Retinal pigment epithelial cell (primary cell): ENCODE measurements around the gene OST4.

Experiments used
- DNase-seq: peaks from one replicate; pipeline ENCODE4 v3.0.0-alpha.2; 2010; ENCODE audit warnings: low read depth
- H3K4me3 ChIP-seq: 2 replicates; pipeline ENCODE4 v1.5.1; 2011; ENCODE audit warnings: mild to moderate bottlenecking, low read length, control low read depth, moderate library complexity
- TF ChIP-seq, protein P1 (sequence below): conservative IDR thresholded peaks from 2 replicates; pipeline ENCODE4 v1.5.1; 2011; ENCODE audit warnings: low read depth, low read length, control low read depth, inconsistent platforms

Gene OST4

DNA sequence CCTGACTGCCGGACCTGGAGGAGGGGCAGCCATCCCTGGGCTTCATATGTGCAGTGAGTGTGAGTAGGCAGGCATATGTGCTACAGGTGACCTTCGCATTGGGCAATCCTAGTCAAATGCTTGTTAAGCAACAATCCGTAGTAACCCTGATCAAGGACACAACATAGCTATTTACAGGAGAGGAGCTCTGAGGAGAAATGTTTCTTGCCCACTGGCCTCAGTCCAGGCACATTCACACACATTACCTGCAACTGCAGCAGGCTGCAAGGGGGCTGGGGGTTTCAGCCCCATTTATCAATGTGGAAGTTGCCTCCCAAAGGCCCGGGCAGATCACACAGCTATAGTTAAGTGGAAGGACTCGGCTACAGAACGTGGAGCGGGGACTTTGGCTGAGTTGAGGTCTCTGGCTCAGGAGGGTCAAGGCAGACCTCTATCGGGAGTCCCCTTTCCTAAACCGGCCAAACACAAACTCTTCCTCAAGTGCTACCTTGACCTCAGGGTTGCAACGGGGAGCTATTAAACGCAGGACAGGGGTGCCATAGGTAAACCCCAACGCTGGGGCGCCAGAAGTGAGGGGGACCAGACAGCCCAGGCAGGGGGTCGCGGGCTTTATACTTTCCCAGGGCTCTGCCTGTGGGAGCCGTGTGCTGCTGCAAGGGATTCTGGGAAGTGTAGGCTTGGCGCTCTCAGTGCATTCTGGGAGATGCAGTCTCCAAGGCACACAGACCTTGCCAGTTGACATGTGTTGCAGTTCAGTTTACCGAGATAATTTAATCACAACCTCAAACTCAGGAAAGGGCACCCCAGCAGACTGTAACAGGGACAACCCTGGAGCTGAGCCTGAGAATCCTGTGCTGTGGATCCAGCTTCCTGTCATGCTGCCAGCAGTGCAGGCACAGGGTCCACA lies 24.5 kb upstream of the OST4 start:
- TF ChIP-seq, protein P1, sequence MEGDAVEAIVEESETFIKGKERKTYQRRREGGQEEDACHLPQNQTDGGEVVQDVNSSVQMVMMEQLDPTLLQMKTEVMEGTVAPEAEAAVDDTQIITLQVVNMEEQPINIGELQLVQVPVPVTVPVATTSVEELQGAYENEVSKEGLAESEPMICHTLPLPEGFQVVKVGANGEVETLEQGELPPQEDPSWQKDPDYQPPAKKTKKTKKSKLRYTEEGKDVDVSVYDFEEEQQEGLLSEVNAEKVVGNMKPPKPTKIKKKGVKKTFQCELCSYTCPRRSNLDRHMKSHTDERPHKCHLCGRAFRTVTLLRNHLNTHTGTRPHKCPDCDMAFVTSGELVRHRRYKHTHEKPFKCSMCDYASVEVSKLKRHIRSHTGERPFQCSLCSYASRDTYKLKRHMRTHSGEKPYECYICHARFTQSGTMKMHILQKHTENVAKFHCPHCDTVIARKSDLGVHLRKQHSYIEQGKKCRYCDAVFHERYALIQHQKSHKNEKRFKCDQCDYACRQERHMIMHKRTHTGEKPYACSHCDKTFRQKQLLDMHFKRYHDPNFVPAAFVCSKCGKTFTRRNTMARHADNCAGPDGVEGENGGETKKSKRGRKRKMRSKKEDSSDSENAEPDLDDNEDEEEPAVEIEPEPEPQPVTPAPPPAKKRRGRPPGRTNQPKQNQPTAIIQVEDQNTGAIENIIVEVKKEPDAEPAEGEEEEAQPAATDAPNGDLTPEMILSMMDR: no peak
- DNase-seq: no peak
- peak overlapping the region; percentile 52 for H3K4me3 ChIP-seq

DNA sequence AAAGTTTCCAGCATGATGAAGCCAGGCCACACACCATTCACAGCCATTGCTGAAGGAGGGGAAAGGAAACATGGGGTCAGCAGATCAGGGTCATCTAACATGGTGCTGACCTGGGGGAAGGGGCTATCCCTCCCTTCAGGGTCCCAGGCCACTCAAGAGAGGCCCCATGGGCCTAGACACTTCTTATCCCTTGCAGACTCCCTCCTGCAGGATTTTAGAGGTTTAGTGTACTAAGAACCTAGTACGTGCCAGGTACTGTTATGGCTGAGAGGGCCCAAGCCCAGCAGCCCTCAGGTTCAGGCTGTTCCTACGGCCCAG lies 23.9 kb upstream of the OST4 start:
- TF ChIP-seq, protein P1: no peak
- no peak for DNase-seq
- H3K4me3 ChIP-seq: no peak overlapping the region

DNA sequence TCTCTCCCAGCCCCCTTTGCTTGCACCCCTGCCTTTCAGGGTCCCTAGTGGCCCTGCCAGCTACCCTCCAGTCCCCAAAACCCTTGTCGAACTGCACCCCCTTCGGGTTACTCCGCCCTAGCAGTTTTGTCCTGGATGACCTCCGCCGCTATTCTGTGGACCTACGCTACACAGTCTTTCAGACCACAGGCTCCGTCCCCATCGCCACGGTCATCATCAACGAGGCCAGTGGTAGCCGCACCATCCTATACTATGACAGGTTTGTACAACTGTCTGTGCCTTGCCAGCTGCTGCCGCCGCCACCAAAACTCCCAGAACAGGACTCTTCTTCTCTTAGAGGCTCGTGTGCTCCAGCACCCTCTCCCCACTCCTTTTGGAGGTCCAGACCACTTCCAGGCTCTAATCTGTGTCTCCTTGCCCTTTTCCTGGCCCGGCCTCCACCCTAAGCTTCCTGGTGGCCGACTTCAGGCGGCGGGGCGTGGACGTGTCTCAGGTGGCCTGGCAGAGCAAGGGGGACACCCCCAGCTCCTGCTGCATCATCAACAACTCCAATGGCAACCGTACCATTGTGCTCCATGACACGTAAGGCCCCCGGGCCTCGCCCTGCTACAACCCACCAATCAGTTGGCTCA lies 23.0 kb upstream of the OST4 start:
- TF ChIP-seq, protein P1: no peak
- H3K4me3 ChIP-seq: no peak overlapping the region
- no peak for DNase-seq

DNA sequence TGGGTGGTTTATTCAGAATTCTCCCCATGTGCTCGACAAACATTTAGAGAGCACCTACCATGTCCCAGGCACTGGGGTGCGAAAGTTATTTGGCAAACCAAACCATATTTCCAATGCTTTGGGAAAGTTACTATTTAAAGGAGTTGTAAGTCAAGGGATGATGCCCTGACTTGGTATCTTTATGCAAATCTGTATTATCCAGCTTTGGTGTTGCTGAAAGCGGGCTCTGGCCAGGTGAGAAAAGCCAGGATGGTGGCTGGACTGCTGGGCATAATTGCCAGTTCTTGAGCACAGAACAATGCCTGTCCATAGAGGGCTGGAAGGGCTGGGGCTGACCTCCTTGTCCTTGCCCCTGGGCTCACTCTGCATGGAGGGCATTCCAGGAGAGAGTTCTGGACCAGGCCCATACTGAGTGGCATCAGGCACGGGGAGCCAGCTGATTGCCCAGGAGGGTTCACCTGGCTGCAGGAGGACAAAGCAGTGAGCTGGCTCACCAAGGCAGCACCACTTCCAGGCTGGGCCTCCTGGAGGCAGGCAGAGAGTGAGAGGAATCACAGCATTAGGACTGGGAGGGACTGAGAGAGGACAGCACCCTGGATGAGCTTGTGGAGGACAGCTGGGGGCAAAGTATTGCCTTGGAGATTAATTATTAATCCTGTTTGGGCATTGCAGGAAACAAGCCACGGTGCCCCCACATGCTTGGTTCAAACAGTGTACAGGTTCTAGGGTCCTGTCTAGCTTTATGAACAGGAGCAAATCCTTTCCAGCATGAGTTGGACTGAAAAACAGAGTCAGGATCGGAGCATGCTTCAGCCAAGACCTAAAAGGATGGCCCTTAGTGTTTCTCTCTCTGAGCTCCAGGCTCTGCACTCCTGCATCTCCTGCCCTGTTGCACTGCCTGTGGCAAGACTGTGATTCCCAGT lies 22.2 kb upstream of the OST4 start:
- TF ChIP-seq, protein P1: no peak
- H3K4me3 ChIP-seq: no peak overlapping the region
- DNase-seq: no peak

DNA sequence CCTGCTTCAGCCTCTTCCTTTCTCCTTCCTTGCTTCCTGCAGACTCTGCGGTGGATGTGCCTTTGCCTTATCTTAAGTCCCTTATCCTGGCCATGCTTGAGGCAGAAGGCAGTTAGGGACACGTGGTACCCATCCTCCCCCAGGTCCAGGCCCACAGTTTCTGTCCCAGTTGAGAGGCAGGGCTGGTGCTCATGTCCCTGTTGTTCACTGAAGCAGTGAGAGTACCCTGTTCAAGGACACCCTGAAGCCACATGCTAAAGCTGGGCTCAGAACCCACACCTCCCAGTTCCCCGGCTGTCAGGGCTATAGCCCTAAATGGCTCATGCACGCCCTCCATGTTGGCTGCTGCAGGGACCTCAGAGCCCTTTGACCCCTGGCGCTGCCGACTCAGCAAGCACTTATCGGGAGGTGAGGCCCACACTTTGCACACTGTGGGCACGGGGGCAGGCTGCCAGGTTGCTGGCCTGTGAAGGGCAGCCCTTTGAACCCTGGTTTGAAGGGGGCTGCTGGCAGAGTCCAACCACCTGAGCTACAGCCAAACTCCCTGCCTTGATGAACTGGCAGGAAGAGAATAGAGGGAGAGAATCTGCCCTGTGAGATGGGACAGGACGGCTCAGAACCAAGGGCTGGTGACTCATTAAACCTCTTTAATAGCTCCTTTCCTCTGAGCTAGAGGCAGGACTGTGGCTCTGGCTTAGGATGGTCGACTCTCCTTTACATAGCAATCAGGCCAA lies 21.4 kb upstream of the OST4 start:
- TF ChIP-seq, protein P1: no peak
- H3K4me3 ChIP-seq: no peak overlapping the region
- DNase-seq: no peak
